Omental fat pad (tissue), 4 donors: ENCODE results near the gene PKLR. TPM values are rescaled to one million over a fixed set of nuclear protein-coding genes. Genes with fewer than 3 reads are reported as not detected.

Experiments
- ATAC-seq: fragments of 150-250 bp; one replicate; pipeline ENCODE4 v1.9.1; 2016; ENCODE audit warnings: mild to moderate bottlenecking, moderate library complexity; ENCODE audit not compliant: low FRiP score
- DNase-seq: peaks from one replicate; pipeline ENCODE4 v3.0.0-alpha.2; 2019; ENCODE audit warnings: low spot score
- CTCF ChIP-seq, 3 donors: fragments of 450-650 bp; IDR thresholded peaks; one replicate each; pipeline ENCODE4 v1.5.1; 2016 to 2017; ENCODE audit warnings: antibody characterized with exemption in 3 of 3, mild to moderate bottlenecking in 3 of 3, moderate library complexity in 2 of 3
- total RNA-seq, 4 donors: library from RNA; depleted of rRNA; stranded (reverse); fragments of >200 nt; gene quantifications; one replicate each; pipeline ENCODE4 v1.1.0, GENCODE V29; 2016

Gene PKLR
- total RNA-seq, 4 donors from 2014 or later: not detected

DNA sequence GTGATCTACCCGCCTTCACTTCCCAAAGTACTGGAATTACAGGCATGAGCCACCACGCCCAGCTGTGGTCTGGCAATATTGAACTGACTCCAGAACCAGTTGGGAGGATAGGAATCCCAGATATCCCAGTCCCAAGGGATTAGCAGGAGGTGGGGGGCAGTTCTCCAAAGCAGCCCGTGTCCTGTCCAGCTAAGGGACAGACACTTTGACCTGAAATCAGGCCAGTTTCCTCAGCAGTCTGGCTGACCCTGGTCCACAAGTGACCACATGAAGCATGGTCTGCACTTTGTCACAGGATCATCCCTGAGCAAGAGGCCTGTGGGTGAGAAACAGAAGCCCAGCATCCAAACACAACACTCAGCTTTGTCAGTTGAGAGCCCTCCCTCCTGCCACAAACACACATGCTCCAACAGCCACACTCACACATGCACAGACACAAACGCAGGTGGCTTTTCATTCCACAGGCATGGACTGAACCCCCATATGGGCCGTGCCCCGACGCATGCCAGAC, 4.7 kb upstream of the PKLR start:
- ATAC-seq (no peak), DNase-seq (no peak)
- TF ChIP-seq CTCF (IDR thresholded peaks at IDR 0.05): no peak

- no peak for DNase-seq
- no peak for ATAC-seq
- no peak for TF ChIP-seq CTCF (IDR thresholded peaks at IDR 0.05)
These were observed 3.4 kb upstream of the PKLR start for GRCh38 chr1:155304558-155305063.

GRCh38 chr1:155300553-155301329, 497 bp downstream of the PKLR start:
- no peak for ATAC-seq
- no peak for TF ChIP-seq CTCF (IDR thresholded peaks at IDR 0.05)
- no peak for DNase-seq

DNA sequence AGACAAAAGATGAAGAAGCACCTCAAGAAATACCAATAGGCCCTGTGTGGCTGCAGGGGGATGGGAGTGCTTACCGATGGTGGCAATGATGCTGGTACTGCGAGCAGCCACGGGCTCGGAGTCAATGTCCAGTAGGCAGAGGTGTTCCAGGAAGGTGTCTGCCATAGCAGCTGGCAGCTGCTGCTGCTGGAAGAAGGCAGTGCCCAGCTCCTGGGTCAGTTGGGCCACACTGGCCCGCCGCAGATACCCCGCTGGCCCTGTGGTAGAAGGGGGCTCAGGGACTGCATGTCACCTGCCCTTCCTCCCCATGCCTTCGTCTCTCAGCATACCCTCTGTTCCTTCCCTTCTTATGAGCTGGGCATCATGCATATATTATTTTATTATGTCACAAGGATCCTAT, 1.2 kb downstream of the PKLR start:
- TF ChIP-seq CTCF (IDR thresholded peaks at IDR 0.05): no peak
- no peak for ATAC-seq
- no peak for DNase-seq

DNA sequence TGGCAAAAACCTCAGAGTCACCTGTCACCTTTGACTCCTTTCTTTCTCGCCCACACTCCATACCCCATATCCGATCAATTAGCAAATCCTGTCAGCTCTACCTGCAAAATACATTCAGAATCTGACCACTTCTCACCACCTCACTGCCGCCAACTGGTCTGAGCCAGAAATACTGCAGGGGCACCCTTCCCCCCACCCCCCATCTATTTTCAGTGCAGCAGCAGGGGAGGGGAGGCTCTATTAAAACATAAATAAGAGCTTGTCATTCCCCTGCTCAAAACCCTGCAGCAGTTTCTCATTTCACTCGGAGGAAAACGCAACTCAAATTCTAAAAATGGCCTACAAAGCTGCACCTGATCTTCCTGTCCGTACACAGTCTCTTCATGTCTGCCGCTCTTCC, 3.9 kb downstream of the PKLR start:
- no peak for TF ChIP-seq CTCF (IDR thresholded peaks at IDR 0.05)
- DNase-seq (no peak), ATAC-seq (no peak)

DNA sequence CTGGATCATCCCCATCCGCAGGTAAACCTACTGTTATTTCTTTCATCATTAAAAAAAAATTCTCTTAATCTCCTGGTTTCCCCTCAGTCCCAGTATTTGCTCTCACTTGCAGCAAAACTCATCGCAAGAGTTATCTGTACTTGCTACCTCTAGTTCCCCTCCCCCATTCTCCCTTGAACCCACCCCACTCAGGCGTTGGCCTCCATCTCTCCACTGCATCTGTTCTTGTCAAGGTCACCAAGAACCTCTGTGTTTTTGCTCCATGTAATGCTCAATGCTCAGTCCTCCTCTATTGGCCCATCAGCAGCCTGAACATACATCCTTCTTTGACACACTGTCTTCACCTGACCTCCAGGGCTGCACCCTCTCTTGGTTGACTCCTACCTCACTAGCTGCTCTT, 4.6 kb downstream of the PKLR start:
- no peak for ATAC-seq
- no peak for DNase-seq
- TF ChIP-seq CTCF (IDR thresholded peaks at IDR 0.05): no peak

DNA sequence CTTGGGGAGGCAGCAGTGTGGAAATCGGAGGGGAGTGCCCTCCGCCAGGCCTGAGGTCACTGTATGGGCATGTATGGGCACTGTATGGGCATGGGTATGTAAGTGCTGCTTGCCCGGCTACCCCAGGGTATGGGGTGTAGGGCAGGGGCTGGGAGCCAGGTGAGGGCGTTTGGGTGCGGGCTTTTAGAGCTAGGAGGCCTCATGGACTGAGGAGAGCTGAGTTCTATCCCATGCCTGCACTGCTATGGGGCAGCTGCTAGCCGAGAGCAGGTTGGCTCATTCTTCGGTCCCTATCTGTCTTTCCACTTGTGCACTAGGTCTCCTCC, 5.3 kb downstream of the PKLR start:
- DNase-seq: no peak
- no peak for TF ChIP-seq CTCF (IDR thresholded peaks at IDR 0.05)
- ATAC-seq: no peak
